Endothelial cell of umbilical vein (primary cell): ENCODE results near the gene FAM3A. TPM values are rescaled to one million over a fixed set of nuclear protein-coding genes. Genes with fewer than 3 reads are reported as not detected.
A peak's percentile ranks its signal among the peaks of the same experiment; 100 is the strongest.

ENCODE experiments used
- BruUV-seq: library from RNA; stranded (reverse); fragments of 400-500 nt; replicated peaks from 2 replicates; lab custom pipeline; 2021; lab: Mats Ljungman, UMichigan
- CTCF ChIA-PET: fragments of 300-600, 350-600 bp; sonication (Branson Sonifier 250); formaldehyde crosslinking; loops from one replicate; lab custom pipeline; 2021; ENCODE audit warnings: antibody characterized with exemption, inconsistent platforms; lab: Charles Lee
- POLR2A ChIA-PET: fragments of 300-600, 350-600 bp; sonication (Branson Sonifier 250); formaldehyde crosslinking; loops from one replicate; lab custom pipeline; 2021; ENCODE audit warnings: antibody characterized with exemption, inconsistent platforms; lab: Charles Lee
- DNase-seq: peaks from one replicate; pipeline ENCODE4 v3.0.0-alpha.2; 2011; ENCODE audit warnings: low read depth, low spot score
- FAIRE-seq: peaks from 2 replicates; lab custom pipeline; 2011; peaks lifted over from hg19 to GRCh38; lab: Jason Lieb, UNC
- H2AFZ ChIP-seq: 2 replicates; pipeline ENCODE4 v1.6.0; 2012; ENCODE audit warnings: low read depth, low read length, control low read depth, inconsistent platforms
- H3K27ac ChIP-seq: 2 replicates; pipeline ENCODE4 v1.5.1; 2011; ENCODE audit warnings: low read depth, mild to moderate bottlenecking, control low read depth, low read length, moderate library complexity; ENCODE audit not compliant: insufficient read depth
- H3K27me3 ChIP-seq, 2 experiments: 2 replicates each; pipeline versions ENCODE4 v1.6.0 to v1.6.1; 2011; ENCODE audit warnings: low read length in 2 of 2, mixed read lengths in 1 of 2; ENCODE audit not compliant: control insufficient read depth in 2 of 2, insufficient read depth in 2 of 2
- H3K36me3 ChIP-seq, 2 experiments: 2 replicates in 1 of 2; 3 replicates in 1 of 2; pipeline ENCODE4 v1.5.1; 2011; ENCODE audit warnings: low read length in 2 of 2, mild to moderate bottlenecking in 1 of 2, moderate library complexity in 1 of 2; ENCODE audit not compliant: control insufficient read depth in 2 of 2, insufficient read depth in 2 of 2; ENCODE audit errors: extremely low read depth in 1 of 2
- H3K4me1 ChIP-seq: 3 replicates; pipeline ENCODE4 v1.5.1; 2011; ENCODE audit warnings: mild to moderate bottlenecking, low read length; ENCODE audit not compliant: control insufficient read depth, insufficient read depth; ENCODE audit errors: extremely low read depth
- H3K4me2 ChIP-seq: 2 replicates; pipeline ENCODE4 v1.6.1; 2011; ENCODE audit warnings: low read length, control low read depth, mixed read lengths; ENCODE audit not compliant: insufficient read depth
- H3K4me3 ChIP-seq, 3 experiments: fragments of 200-600 bp in 1 of 3; sonication (generic), shearing (Covaris generic) in 1 of 3; replicated peaks in 1 of 3; 2 replicates each; pipeline ENCODE4 v1.5.1; 2011 to 2016; ENCODE audit warnings: control low read depth in 3 of 3, low read length in 3 of 3, mild to moderate bottlenecking in 2 of 3, inconsistent platforms in 1 of 3, low read depth in 1 of 3, moderate library complexity in 1 of 3; ENCODE audit not compliant: insufficient read depth in 1 of 3
- H3K79me2 ChIP-seq: 2 replicates; pipeline ENCODE4 v1.6.0; 2012; ENCODE audit warnings: low read length, inconsistent platforms; ENCODE audit not compliant: control insufficient read depth, insufficient read depth
- H3K9ac ChIP-seq: replicated peaks from 2 replicates; pipeline ENCODE3; 2011; ENCODE audit warnings: low read length, control low read depth; ENCODE audit not compliant: insufficient read depth; ENCODE audit errors: extremely low read depth
- H3K9me1 ChIP-seq: replicated peaks from 3 replicates; pipeline ENCODE4 v1.6.0; 2011; ENCODE audit warnings: mild to moderate bottlenecking, low read length; ENCODE audit not compliant: control insufficient read depth, insufficient read depth; ENCODE audit errors: extremely low read depth
- H3K9me3 ChIP-seq: replicated peaks from 2 replicates; pipeline ENCODE4 v1.5.1; 2012; ENCODE audit warnings: low read length, inconsistent platforms; ENCODE audit not compliant: control insufficient read depth, insufficient read depth
- H4K20me1 ChIP-seq: replicated peaks from 2 replicates; pipeline ENCODE3; 2011; ENCODE audit warnings: mild to moderate bottlenecking, low read length; ENCODE audit not compliant: control insufficient read depth, insufficient read depth; ENCODE audit errors: extremely low read depth
- EZH2 ChIP-seq: IDR thresholded peaks from 2 replicates; pipeline ENCODE4 v1.6.1; 2012; ENCODE audit warnings: borderline replicate concordance, low read depth, mild to moderate bottlenecking, moderate library complexity, low read length, inconsistent platforms; ENCODE audit not compliant: severe bottlenecking
- FOS ChIP-seq: IDR thresholded peaks from 2 replicates; pipeline ENCODE4 v1.6.1; 2011; ENCODE audit warnings: mild to moderate bottlenecking, low read length, moderate library complexity, borderline replicate concordance; ENCODE audit not compliant: insufficient read depth
- GATA2 ChIP-seq: IDR thresholded peaks from 2 replicates; pipeline ENCODE4 v1.7.0; 2011; ENCODE audit warnings: low read depth, mild to moderate bottlenecking, moderate library complexity, mixed read lengths, low read length; ENCODE audit not compliant: insufficient read length, insufficient read depth
- JUN ChIP-seq: IDR thresholded peaks from 2 replicates; pipeline ENCODE4 v1.6.1; 2011; ENCODE audit warnings: borderline replicate concordance, low read depth; ENCODE audit not compliant: insufficient read length, insufficient read depth
- MAX ChIP-seq: IDR thresholded peaks from 2 replicates; pipeline ENCODE4 v1.6.1; 2011; ENCODE audit not compliant: insufficient read depth, insufficient read length
- MYC ChIP-seq: IDR thresholded peaks from one replicate; pipeline ENCODE4 v1.6.1; 2011; ENCODE audit warnings: mild to moderate bottlenecking, low read depth, low read length
- POLR2A ChIP-seq: IDR thresholded peaks from 2 replicates; pipeline ENCODE4 v1.6.1; 2012; ENCODE audit warnings: low read depth, mild to moderate bottlenecking, control low read depth, low read length
- POLR2AphosphoS5 ChIP-seq: IDR thresholded peaks from 2 replicates; pipeline ENCODE4 v1.6.1; 2012; ENCODE audit warnings: low read depth, mild to moderate bottlenecking, control low read depth, low read length, moderate library complexity; ENCODE audit not compliant: insufficient read depth
- dilution Hi-C: fragments of 300-500 bp; cut with MboI; formaldehyde crosslinking; loops from one replicate; pipeline ENCODE4 v1.15.0; 2019; ENCODE audit warnings: low sequenced_read_pairs; ENCODE audit not compliant: extremely low pct_ligation_motif_present
- intact Hi-C: fragments of 100-400 bp; cut with micrococcal nuclease; formaldehyde crosslinking; loops from one replicate; pipeline ENCODE4 v1.10.0; 2022
- polyA plus RNA-seq, 4 experiments: library from polyadenylated mRNA; depleted of rRNA in 3 of 4; stranded (reverse) in 3 of 4; unstranded in 1 of 4; fragments of >200 nt; gene quantifications; 2 replicates each; pipeline versions ENCODE4 v1.2.1 to v1.2.3, GENCODE V29; 2011 to 2012; ENCODE audit warnings: missing spikeins in 1 of 4
- total RNA-seq: library from RNA; stranded (reverse); gene quantifications from 2 replicates; pipeline ENCODE4 v1.2.3, GENCODE V29; 2021
- TF ChIP-seq, protein P1 (sequence below), 2 donors: IDR thresholded peaks; 1 replicate in 1 of 2; 2 replicates in 1 of 2; pipeline ENCODE4 v1.5.1; 2011; ENCODE audit warnings: low read length in 2 of 2, mild to moderate bottlenecking in 2 of 2, moderate library complexity in 2 of 2, control low read depth in 1 of 2, inconsistent platforms in 1 of 2, low read depth in 1 of 2; ENCODE audit not compliant: insufficient read depth in 1 of 2; ENCODE audit errors: extremely low read depth in 1 of 2

FAM3A gene
- total and polyA plus RNA-seq, 2 donors (not counting 3 experiments of a cell fraction or from before 2014, with no cell fraction given): 32.0 to 42.9 TPM

GRCh38 chrX:154525606-154526490, 9.8 kb upstream of the FAM3A start:
- Histone ChIP-seq H3K27ac (no peak overlapping the region), H3K4me2 (no peak overlapping the region), H3K36me3 (no peaks in the 10 kb centered on the region), H3K27me3 (no peaks in the 10 kb centered on the region), H3K4me3 (no peak overlapping the region), H3K79me2 (no peaks in the 10 kb centered on the region), H3K9me3 (no peaks in the 10 kb centered on the region), H2AFZ (no peak overlapping the region), H3K9me1 (no peaks in the 10 kb centered on the region), H3K9ac (no peak overlapping the region), H3K4me1 (peaks cover 4% of the 10 kb centered on the region), H4K20me1 (no peaks in the 10 kb centered on the region)
- DNase-seq: no peak
- CTCF ChIA-PET: interaction anchor here (1.7 kb wide), 1 partner anchor 35 kb away, joined by 11 read pairs; the partner anchor contains the start of gene SLC10A3
- POLR2A ChIA-PET: no interaction called here
- intact Hi-C loops: loop anchor here (5.0 kb wide), 1 partner anchor 119 kb away; the partner anchor contains the start of gene DNASE1L1
- no TSS peak for BruUV-seq
- peak; percentile 24 for FAIRE-seq
- TF ChIP-seq POLR2AphosphoS5 (no peak), JUN (no peak), FOS (no peak), MAX (no peak), GATA2 (no peak), POLR2A (no peak), EZH2 (no peak), MYC (no peak)
- TF ChIP-seq, protein P1, sequence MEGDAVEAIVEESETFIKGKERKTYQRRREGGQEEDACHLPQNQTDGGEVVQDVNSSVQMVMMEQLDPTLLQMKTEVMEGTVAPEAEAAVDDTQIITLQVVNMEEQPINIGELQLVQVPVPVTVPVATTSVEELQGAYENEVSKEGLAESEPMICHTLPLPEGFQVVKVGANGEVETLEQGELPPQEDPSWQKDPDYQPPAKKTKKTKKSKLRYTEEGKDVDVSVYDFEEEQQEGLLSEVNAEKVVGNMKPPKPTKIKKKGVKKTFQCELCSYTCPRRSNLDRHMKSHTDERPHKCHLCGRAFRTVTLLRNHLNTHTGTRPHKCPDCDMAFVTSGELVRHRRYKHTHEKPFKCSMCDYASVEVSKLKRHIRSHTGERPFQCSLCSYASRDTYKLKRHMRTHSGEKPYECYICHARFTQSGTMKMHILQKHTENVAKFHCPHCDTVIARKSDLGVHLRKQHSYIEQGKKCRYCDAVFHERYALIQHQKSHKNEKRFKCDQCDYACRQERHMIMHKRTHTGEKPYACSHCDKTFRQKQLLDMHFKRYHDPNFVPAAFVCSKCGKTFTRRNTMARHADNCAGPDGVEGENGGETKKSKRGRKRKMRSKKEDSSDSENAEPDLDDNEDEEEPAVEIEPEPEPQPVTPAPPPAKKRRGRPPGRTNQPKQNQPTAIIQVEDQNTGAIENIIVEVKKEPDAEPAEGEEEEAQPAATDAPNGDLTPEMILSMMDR (IDR thresholded peaks at IDR 0.05; ENCODE audit: extremely low read depth in 1 of 2, insufficient read depth in 1 of 2, low read depth in 1 of 2, low read length in 2 of 2): no peak
- dilution Hi-C loops: no loop called here
